ENCODE results near the gene LRP2. TPM values are rescaled to one million over a fixed set of nuclear protein-coding genes. Genes with fewer than 3 reads are reported as not detected.

The LRP2 gene
- total and polyA plus RNA-seq, 2 experiments from 2014 or later, result 0.68 to 2.7 TPM

GRCh38 chr2:169232551-169233154, 129.7 kb downstream of the LRP2 start:
- H3K4me1 Mint-ChIP-seq, result peaks cover 8% of the 10 kb centered on the region; the same call in 2 of the 3 replicates
- ATAC-seq, result no peak
- Histone ChIP-seq H3K4me3 (no peak overlapping the region), H3F3A (replicated peaks; ENCODE audit: low read depth) (no peaks in the 10 kb centered on the region), H3K27me3 (ENCODE audit: insufficient read depth) (no peaks in the 10 kb centered on the region), H3K4me2 (no peak overlapping the region), H3K36me3 (ENCODE audit: insufficient read depth) (no peaks in the 10 kb centered on the region), H3K27ac (ENCODE audit: low read depth) (no peak overlapping the region), H3K4me1 (ENCODE audit: insufficient read depth) (no peaks in the 10 kb centered on the region), H4K20me1 (replicated peaks; ENCODE audit: insufficient read depth) (no peaks in the 10 kb centered on the region), H2AFZ (no peak overlapping the region), H3K79me2 (replicated peaks; ENCODE audit: insufficient read depth) (no peaks in the 10 kb centered on the region), H3K9me2 (ENCODE audit: insufficient read depth) (no peaks in the 10 kb centered on the region)
- no peak overlapping the region for H3K4me3 Mint-ChIP-seq
- no peaks in the 10 kb centered on the region for H3K27me3 Mint-ChIP-seq (ENCODE audit: insufficient read depth, low read depth, poor library complexity)
- H3K36me3 Mint-ChIP-seq (ENCODE audit: low read depth), result no peaks in the 10 kb centered on the region
- no peak overlapping the region for H3K27ac Mint-ChIP-seq
- TF ChIP-seq, protein P1, sequence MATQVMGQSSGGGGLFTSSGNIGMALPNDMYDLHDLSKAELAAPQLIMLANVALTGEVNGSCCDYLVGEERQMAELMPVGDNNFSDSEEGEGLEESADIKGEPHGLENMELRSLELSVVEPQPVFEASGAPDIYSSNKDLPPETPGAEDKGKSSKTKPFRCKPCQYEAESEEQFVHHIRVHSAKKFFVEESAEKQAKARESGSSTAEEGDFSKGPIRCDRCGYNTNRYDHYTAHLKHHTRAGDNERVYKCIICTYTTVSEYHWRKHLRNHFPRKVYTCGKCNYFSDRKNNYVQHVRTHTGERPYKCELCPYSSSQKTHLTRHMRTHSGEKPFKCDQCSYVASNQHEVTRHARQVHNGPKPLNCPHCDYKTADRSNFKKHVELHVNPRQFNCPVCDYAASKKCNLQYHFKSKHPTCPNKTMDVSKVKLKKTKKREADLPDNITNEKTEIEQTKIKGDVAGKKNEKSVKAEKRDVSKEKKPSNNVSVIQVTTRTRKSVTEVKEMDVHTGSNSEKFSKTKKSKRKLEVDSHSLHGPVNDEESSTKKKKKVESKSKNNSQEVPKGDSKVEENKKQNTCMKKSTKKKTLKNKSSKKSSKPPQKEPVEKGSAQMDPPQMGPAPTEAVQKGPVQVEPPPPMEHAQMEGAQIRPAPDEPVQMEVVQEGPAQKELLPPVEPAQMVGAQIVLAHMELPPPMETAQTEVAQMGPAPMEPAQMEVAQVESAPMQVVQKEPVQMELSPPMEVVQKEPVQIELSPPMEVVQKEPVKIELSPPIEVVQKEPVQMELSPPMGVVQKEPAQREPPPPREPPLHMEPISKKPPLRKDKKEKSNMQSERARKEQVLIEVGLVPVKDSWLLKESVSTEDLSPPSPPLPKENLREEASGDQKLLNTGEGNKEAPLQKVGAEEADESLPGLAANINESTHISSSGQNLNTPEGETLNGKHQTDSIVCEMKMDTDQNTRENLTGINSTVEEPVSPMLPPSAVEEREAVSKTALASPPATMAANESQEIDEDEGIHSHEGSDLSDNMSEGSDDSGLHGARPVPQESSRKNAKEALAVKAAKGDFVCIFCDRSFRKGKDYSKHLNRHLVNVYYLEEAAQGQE (IDR thresholded peaks at IDR 0.05; ENCODE audit: unreplicated experiment), result no peak
- no peak for TF ChIP-seq ZNF331 (CRISPR knock-in tag; IDR thresholded peaks at IDR 0.05; ENCODE audit: low read depth)
- no peak for DNase-seq (ENCODE audit: low spot score)
- H3K9me3 Mint-ChIP-seq, result no peaks in the 10 kb centered on the region

DNA sequence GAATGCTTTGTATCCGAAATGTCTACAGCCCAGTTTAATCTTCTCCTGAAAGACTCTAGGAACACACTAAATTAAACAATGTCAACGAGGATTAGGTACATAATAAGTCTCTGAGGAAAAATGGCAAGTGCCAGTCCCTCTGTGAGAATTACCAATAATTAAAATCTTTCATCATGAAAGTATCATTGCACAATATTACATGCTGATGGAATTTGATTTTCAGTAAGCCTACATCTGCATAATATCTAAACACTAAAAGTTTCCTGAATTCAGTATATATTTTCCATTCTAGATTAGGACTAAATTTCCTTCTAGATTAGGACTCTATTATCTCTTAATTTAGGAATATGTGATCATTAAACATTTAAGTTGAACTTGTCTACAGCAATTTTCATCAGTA, 132.1 kb downstream of the LRP2 start:
- Histone ChIP-seq H3F3A (replicated peaks; ENCODE audit: low read depth) (no peaks in the 10 kb centered on the region), H3K27ac (ENCODE audit: low read depth) (no peak overlapping the region), H3K4me1 (ENCODE audit: insufficient read depth) (no peaks in the 10 kb centered on the region), H2AFZ (no peak overlapping the region), H3K4me3 (no peak overlapping the region), H3K36me3 (ENCODE audit: insufficient read depth) (no peaks in the 10 kb centered on the region), H3K9me2 (ENCODE audit: insufficient read depth) (no peaks in the 10 kb centered on the region), H4K20me1 (replicated peaks; ENCODE audit: insufficient read depth) (no peaks in the 10 kb centered on the region), H3K27me3 (ENCODE audit: insufficient read depth) (no peaks in the 10 kb centered on the region), H3K4me2 (no peak overlapping the region), H3K79me2 (replicated peaks; ENCODE audit: insufficient read depth) (no peaks in the 10 kb centered on the region)
- H3K4me1 Mint-ChIP-seq, result peaks cover 8% of the 10 kb centered on the region; the same call in 2 of the 3 replicates
- no peak overlapping the region for H3K4me3 Mint-ChIP-seq
- H3K9me3 Mint-ChIP-seq, result no peaks in the 10 kb centered on the region
- no peak for ATAC-seq
- no peak for DNase-seq (ENCODE audit: low spot score)
- no peak overlapping the region for H3K27ac Mint-ChIP-seq
- no peaks in the 10 kb centered on the region for H3K27me3 Mint-ChIP-seq (ENCODE audit: insufficient read depth, low read depth, poor library complexity)
- no peaks in the 10 kb centered on the region for H3K36me3 Mint-ChIP-seq (ENCODE audit: low read depth)
- TF ChIP-seq ZNF331 (CRISPR knock-in tag; IDR thresholded peaks at IDR 0.05; ENCODE audit: low read depth), result no peak
- no peak for TF ChIP-seq CREB1 (CRISPR knock-in tag; IDR thresholded peaks at IDR 0.05; ENCODE audit: low read depth)
- no peak for TF ChIP-seq ZNF462 (CRISPR knock-in tag; IDR thresholded peaks at IDR 0.05)
- no peak for TF ChIP-seq EZH2 (IDR thresholded peaks at IDR 0.05; ENCODE audit: low read depth, unreplicated experiment)
- no peak for TF ChIP-seq ETS1 (IDR thresholded peaks at IDR 0.05)
- TF ChIP-seq JUNB (IDR thresholded peaks at IDR 0.05; ENCODE audit: unreplicated experiment), result no peak
- TF ChIP-seq EZH2phosphoT487 (IDR thresholded peaks at IDR 0.05; ENCODE audit: unreplicated experiment), result no peak

Data from GM23338 (cell line).